ENCODE data around the gene RFLNA. TPM values are rescaled to one million over a fixed set of nuclear protein-coding genes. Genes with fewer than 3 reads are reported as not detected.

RFLNA gene
- total RNA-seq, 1 experiment from 2014 or later = 1.1 TPM

DNA sequence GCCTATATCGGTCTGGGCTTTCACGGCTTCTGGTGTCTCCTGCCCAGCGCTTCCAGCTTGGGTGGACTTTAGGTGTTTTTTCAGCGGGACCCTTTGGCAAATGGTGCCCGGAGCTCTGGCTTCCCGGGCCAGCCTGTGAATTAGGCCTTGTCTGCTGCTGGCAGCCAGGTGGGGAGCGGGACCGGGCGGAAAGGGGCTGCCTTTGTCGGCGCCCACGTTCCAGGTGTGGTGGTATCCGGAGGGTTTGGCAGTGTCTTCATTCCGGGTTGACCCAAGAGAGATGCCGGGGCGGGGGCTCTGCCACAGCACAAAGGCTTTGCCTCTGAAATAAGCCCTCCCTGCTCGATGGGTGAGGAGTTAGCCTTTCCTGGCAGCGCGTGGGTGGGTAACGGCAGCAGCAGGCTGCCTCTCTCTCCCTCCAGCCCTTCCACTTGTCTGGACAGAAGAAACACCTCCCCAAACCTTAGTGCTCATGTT, 9.5 kb downstream of the RFLNA start:
- DNase-seq (ENCODE audit: low spot score) = no peak
- CTCF ChIA-PET = no interaction called here
- TF ChIP-seq, protein P1, sequence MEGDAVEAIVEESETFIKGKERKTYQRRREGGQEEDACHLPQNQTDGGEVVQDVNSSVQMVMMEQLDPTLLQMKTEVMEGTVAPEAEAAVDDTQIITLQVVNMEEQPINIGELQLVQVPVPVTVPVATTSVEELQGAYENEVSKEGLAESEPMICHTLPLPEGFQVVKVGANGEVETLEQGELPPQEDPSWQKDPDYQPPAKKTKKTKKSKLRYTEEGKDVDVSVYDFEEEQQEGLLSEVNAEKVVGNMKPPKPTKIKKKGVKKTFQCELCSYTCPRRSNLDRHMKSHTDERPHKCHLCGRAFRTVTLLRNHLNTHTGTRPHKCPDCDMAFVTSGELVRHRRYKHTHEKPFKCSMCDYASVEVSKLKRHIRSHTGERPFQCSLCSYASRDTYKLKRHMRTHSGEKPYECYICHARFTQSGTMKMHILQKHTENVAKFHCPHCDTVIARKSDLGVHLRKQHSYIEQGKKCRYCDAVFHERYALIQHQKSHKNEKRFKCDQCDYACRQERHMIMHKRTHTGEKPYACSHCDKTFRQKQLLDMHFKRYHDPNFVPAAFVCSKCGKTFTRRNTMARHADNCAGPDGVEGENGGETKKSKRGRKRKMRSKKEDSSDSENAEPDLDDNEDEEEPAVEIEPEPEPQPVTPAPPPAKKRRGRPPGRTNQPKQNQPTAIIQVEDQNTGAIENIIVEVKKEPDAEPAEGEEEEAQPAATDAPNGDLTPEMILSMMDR (conservative IDR thresholded peaks at IDR 0.05; ENCODE audit: low read depth, low read length) = no peak
- TF ChIP-seq EZH2 (IDR thresholded peaks at IDR 0.05; ENCODE audit: borderline replicate concordance, low read depth, low read length, poor library complexity, severe bottlenecking) = no peak
- POLR2A ChIA-PET (ENCODE audit: low non-redundant PET) = no interaction called here
- Histone ChIP-seq H3K27me3 (replicated peaks; ENCODE audit: insufficient read depth, low read depth, low read length, poor library complexity) (no peaks in the 10 kb centered on the region), H3K27ac (ENCODE audit: low read depth, low read length, poor library complexity, severe bottlenecking) (no peak overlapping the region), H3K36me3 (ENCODE audit: insufficient read depth, low read length, poor library complexity, severe bottlenecking) (no peaks in the 10 kb centered on the region), H3K9me3 (ENCODE audit: low read depth, low read length, poor library complexity, severe bottlenecking) (no peaks in the 10 kb centered on the region), H3K4me3 (ENCODE audit: low read depth, low read length, poor library complexity, severe bottlenecking) (no peak overlapping the region), H3K4me1 (ENCODE audit: insufficient read depth, low read length, poor library complexity, severe bottlenecking) (no peaks in the 10 kb centered on the region)
- BruUV-seq (replicated peaks) = no TSS peak
- intact Hi-C loops (cut with micrococcal nuclease; ENCODE audit: unreplicated experiment) = no loop called here

DNA sequence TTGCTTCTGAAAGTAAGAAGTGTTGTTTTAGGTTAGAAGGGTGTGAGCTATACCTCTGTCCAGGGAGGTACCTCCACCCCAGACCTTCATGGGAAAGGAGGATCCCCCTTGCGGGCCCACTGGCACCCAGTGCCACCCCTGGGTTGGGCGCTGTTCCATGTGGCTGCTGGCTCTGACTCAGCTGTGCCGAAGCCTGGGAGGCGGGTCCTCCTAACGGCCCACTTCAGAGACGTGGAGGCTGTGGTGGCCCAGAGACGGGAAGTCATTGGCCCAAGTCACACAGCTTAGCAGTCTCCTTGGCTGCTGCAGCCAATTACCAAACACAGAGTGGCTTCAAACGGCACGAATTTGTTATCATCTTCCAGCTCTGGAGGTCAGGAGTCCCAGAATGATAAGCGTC, 10.2 kb downstream of the RFLNA start:
- CTCF ChIA-PET = no interaction called here
- POLR2A ChIA-PET (ENCODE audit: low non-redundant PET) = no interaction called here
- intact Hi-C loops (cut with micrococcal nuclease; ENCODE audit: unreplicated experiment) = no loop called here
- no peaks in the 10 kb centered on the region for H3K36me3 ChIP-seq (ENCODE audit: insufficient read depth, low read length, poor library complexity, severe bottlenecking)
- H3K27me3 ChIP-seq (replicated peaks; ENCODE audit: insufficient read depth, low read depth, low read length, poor library complexity) = no peaks in the 10 kb centered on the region
- H3K27ac ChIP-seq (ENCODE audit: low read depth, low read length, poor library complexity, severe bottlenecking) = no peak overlapping the region
- H3K4me1 ChIP-seq (ENCODE audit: insufficient read depth, low read length, poor library complexity, severe bottlenecking) = no peaks in the 10 kb centered on the region
- no peaks in the 10 kb centered on the region for H3K9me3 ChIP-seq (ENCODE audit: low read depth, low read length, poor library complexity, severe bottlenecking)
- H3K4me3 ChIP-seq (ENCODE audit: low read depth, low read length, poor library complexity, severe bottlenecking) = no peak overlapping the region
- no peak for DNase-seq (ENCODE audit: low spot score)
- TF ChIP-seq, protein P1 (conservative IDR thresholded peaks at IDR 0.05; ENCODE audit: low read depth, low read length) = no peak
- no peak for TF ChIP-seq EZH2 (IDR thresholded peaks at IDR 0.05; ENCODE audit: borderline replicate concordance, low read depth, low read length, poor library complexity, severe bottlenecking)
- no TSS peak for BruUV-seq (replicated peaks)

DNA sequence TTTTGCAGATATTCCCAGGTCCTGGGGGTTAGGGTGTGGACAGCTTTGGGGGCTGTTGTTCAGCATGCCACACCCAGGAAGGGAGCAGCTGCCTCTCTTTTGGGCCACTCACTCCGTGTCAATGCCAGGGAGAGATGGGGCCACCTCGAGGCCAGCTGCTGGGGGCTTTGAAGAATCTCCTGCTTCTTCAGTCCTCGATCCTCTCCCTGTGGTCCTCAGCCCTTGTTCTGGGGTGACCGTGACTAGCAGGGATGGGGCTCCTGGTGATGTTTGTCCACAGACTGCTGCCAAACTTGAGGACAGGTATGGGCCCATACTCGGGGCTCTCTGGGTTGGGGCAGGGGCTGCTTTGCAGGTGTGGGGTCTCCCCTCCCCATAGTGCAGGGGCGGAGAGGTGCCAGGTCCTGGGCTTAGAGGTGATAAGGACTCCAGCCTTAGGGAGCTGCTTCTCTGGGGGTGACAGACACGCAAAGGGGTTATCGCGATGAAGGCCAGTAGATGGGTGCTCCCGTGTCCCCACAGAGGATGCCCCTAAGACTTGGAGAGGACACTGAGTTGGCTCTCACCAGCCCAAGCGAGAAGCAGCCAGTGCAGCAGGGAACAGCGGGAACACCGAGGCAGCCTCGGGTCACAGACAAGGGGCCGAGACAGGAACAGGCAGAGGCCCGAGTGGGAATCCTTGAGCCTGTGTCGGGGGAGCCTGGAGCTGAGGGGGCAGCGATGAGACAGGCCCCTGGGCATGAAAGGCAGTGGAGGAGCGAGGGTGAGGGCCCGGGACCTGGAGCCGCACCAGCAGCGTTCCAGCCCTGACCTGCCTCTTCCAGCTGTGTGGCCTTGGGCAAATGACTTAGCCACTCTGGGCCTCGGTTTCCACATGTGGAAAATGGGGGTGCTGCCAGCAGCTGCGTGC, 11.1 kb downstream of the RFLNA start:
- H3K4me3 ChIP-seq (ENCODE audit: low read depth, low read length, poor library complexity, severe bottlenecking) = no peak overlapping the region
- H3K27me3 ChIP-seq (replicated peaks; ENCODE audit: insufficient read depth, low read depth, low read length, poor library complexity) = no peaks in the 10 kb centered on the region
- H3K4me1 ChIP-seq (ENCODE audit: insufficient read depth, low read length, poor library complexity, severe bottlenecking) = no peaks in the 10 kb centered on the region
- no peak for DNase-seq (ENCODE audit: low spot score)
- TF ChIP-seq EZH2 (IDR thresholded peaks at IDR 0.05; ENCODE audit: borderline replicate concordance, low read depth, low read length, poor library complexity, severe bottlenecking) = no peak
- TF ChIP-seq, protein P1 (conservative IDR thresholded peaks at IDR 0.05; ENCODE audit: low read depth, low read length) = no peak
- H3K36me3 ChIP-seq (ENCODE audit: insufficient read depth, low read length, poor library complexity, severe bottlenecking) = no peaks in the 10 kb centered on the region
- POLR2A ChIA-PET (ENCODE audit: low non-redundant PET) = no interaction called here
- H3K27ac ChIP-seq (ENCODE audit: low read depth, low read length, poor library complexity, severe bottlenecking) = no peak overlapping the region
- BruUV-seq (replicated peaks) = no TSS peak
- intact Hi-C loops (cut with micrococcal nuclease; ENCODE audit: unreplicated experiment) = no loop called here
- no peaks in the 10 kb centered on the region for H3K9me3 ChIP-seq (ENCODE audit: low read depth, low read length, poor library complexity, severe bottlenecking)
- CTCF ChIA-PET = no interaction called here

All from A673 (cell line).